AG04449 (cell line): ENCODE measurements around the gene NID2.

ENCODE experiments used
- CTCF ChIA-PET: fragments of 350-600 bp; formaldehyde crosslinking; extraction: SDS; loops from one replicate; lab custom pipeline; 2021; ENCODE audit warnings: antibody characterized with exemption; lab: Yijun Ruan, JAX
- POLR2A ChIA-PET: fragments of 400-600, 350-600 bp; formaldehyde crosslinking; extraction: SDS; loops from one replicate; lab custom pipeline; 2020; ENCODE audit warnings: antibody characterized with exemption, inconsistent platforms; lab: Yijun Ruan, JAX
- DNase-seq: peaks from one replicate; pipeline ENCODE4 v3.0.0-alpha.2; 2010; ENCODE audit warnings: low read depth, low spot score
- H3K4me3 ChIP-seq: 2 replicates; pipeline ENCODE4 v1.5.1; 2011; ENCODE audit warnings: low read depth, mild to moderate bottlenecking, control low read depth, low read length
- CTCF ChIP-seq: IDR thresholded peaks from one replicate; pipeline ENCODE4 v1.5.1; 2011; ENCODE audit warnings: mild to moderate bottlenecking, moderate library complexity, low read length, control low read depth, inconsistent platforms; ENCODE audit not compliant: insufficient read depth; ENCODE audit errors: missing control alignments

NID2 gene

GRCh38 chr14:52044791-52045522 lies 23.9 kb downstream of the NID2 start:
- peak; percentile 71 for DNase-seq
- ChIA-PET POLR2A (interaction anchor here (0.6 to 1.5 kb wide), 7 partner anchors 12 to 400 kb away, joined by 3 to 14 read pairs (median 4); partner anchors contain the start of gene NID2), CTCF (interaction anchor here (0.7 to 4.7 kb wide), 12 partner anchors 10 to 87 kb away, joined by 3 to 36 read pairs (median 5); partner anchors contain the start of gene NID2)
- TF ChIP-seq CTCF: no peak
- H3K4me3 ChIP-seq: no peak overlapping the region

GRCh38 chr14:52043690-52044089 lies 25.2 kb downstream of the NID2 start:
- H3K4me3 ChIP-seq: no peak overlapping the region
- POLR2A ChIA-PET: interaction anchor here (1.2 kb wide), 1 partner anchor 25 kb away, joined by 6 read pairs; the partner anchor contains the start of gene NID2
- TF ChIP-seq CTCF: peak; percentile 59
- CTCF ChIA-PET: interaction anchor here (0.8 to 4.7 kb wide), 12 partner anchors 9 to 88 kb away, joined by 3 to 36 read pairs (median 7); no protein-coding TSS in a partner anchor
- DNase-seq: no peak

GRCh38 chr14:52042371-52043289 lies 26.2 kb downstream of the NID2 start:
- ChIA-PET CTCF (interaction anchor here (0.8 to 4.7 kb wide), 10 partner anchors 8 to 89 kb away, joined by 3 to 36 read pairs (median 7); partner anchors contain the start of gene NID2), POLR2A (interaction anchor here (0.5 to 1.2 kb wide), 2 partner anchors 9 to 26 kb away, joined by 3 to 6 read pairs; partner anchors contain the start of gene NID2)
- DNase-seq: no peak
- H3K4me3 ChIP-seq: no peak overlapping the region
- no peak for TF ChIP-seq CTCF

GRCh38 chr14:52040598-52040997 lies 28.3 kb downstream of the NID2 start:
- H3K4me3 ChIP-seq: no peak overlapping the region
- ChIA-PET CTCF (interaction anchor here (0.9 to 1.3 kb wide), 3 partner anchors 9 to 25 kb away, joined by 3 to 6 read pairs (median 6); no protein-coding TSS in a partner anchor), POLR2A (no interaction called here)
- no peak for DNase-seq
- no peak for TF ChIP-seq CTCF

GRCh38 chr14:52039124-52039815 lies 29.6 kb downstream of the NID2 start:
- CTCF ChIA-PET: interaction anchor here (1.0 kb wide), 1 partner anchor 15 kb away, joined by 3 read pairs; no protein-coding TSS in a partner anchor
- H3K4me3 ChIP-seq: no peak overlapping the region
- POLR2A ChIA-PET: no interaction called here
- no peak for DNase-seq
- no peak for TF ChIP-seq CTCF
